ENCODE results near the gene LRP5. TPM values are rescaled to one million over a fixed set of nuclear protein-coding genes. Genes with fewer than 3 reads are reported as not detected.
A peak's percentile ranks its signal among the peaks of the same experiment; 100 is the strongest.

The LRP5 gene
- total and polyA plus RNA-seq, 3 donors from 2014 or later: 15.7 to 21.3 (median 20.6) TPM

- TF ChIP-seq CTCF (IDR thresholded peaks at IDR 0.05) (no peak), POLR2A (IDR thresholded peaks at IDR 0.05) (no peak)
- WGBS, 2 donors: 22 to 67% methylated on average over 1 of the region's 1 CpG
- H3K9me3 ChIP-seq: no peaks in the 10 kb centered on the region
- H3K27me3 ChIP-seq: no peaks in the 10 kb centered on the region
- peak overlapping the region in 1 of 2 donors; percentile 26 for H3K27ac ChIP-seq
- H3K36me3 ChIP-seq (ENCODE audit: low read depth, missing control alignments): no peaks in the 10 kb centered on the region
- intact Hi-C loops (cut with DNase I; ENCODE audit: low total_unique reads): no loop called here
- H3K4me3 ChIP-seq: no peak overlapping the region
- DNase-seq: peak; percentile 80
- peaks cover 38% of the 10 kb centered on the region for H3K4me1 ChIP-seq
Measured at GRCh38 chr11:68463714-68464113, 151.3 kb downstream of the LRP5 start.

- Histone ChIP-seq H3K4me3 (no peak overlapping the region), H3K27ac (no peak overlapping the region), H3K36me3 (ENCODE audit: low read depth, missing control alignments) (no peaks in the 10 kb centered on the region), H3K4me1 (peaks cover 62% of the 10 kb centered on the region), H3K9me3 (no peaks in the 10 kb centered on the region), H3K27me3 (no peaks in the 10 kb centered on the region)
- intact Hi-C loops (cut with DNase I; ENCODE audit: low total_unique reads): no loop called here
- DNase-seq: no peak
- TF ChIP-seq CTCF (IDR thresholded peaks at IDR 0.05) (no peak), POLR2A (IDR thresholded peaks at IDR 0.05) (no peak)
- 79 to 80% methylated on average over 8 of the region's 8 CpGs for WGBS, 2 donors
Measured at GRCh38 chr11:68467201-68467834, 154.9 kb downstream of the LRP5 start.

- Histone ChIP-seq H3K4me3 (no peak overlapping the region), H3K27ac (no peak overlapping the region), H3K4me1 (peaks cover 53% of the 10 kb centered on the region), H3K9me3 (no peaks in the 10 kb centered on the region), H3K36me3 (ENCODE audit: low read depth, missing control alignments) (no peaks in the 10 kb centered on the region), H3K27me3 (no peaks in the 10 kb centered on the region)
- intact Hi-C loops (cut with DNase I; ENCODE audit: low total_unique reads): no loop called here
- WGBS, 2 donors: 59 to 70% methylated on average over 3 of the region's 3 CpGs
- no peak for TF ChIP-seq POLR2A (IDR thresholded peaks at IDR 0.05)
- no peak for TF ChIP-seq CTCF (IDR thresholded peaks at IDR 0.05)
- no peak for DNase-seq
Measured at GRCh38 chr11:68468217-68468828, 155.9 kb downstream of the LRP5 start.

- no peaks in the 10 kb centered on the region for H3K9me3 ChIP-seq
- no peaks in the 10 kb centered on the region for H3K36me3 ChIP-seq (ENCODE audit: low read depth, missing control alignments)
- no peaks in the 10 kb centered on the region for H3K27me3 ChIP-seq
- H3K4me1 ChIP-seq: peaks cover 45% of the 10 kb centered on the region
- no peak overlapping the region for H3K27ac ChIP-seq
- no peak for TF ChIP-seq CTCF (IDR thresholded peaks at IDR 0.05)
- TF ChIP-seq POLR2A (IDR thresholded peaks at IDR 0.05): no peak
- 25 to 49% methylated on average over 2 of the region's 2 CpGs for WGBS, 2 donors
- H3K4me3 ChIP-seq: no peak overlapping the region
- no peak for DNase-seq
- intact Hi-C loops (cut with DNase I; ENCODE audit: low total_unique reads): no loop called here
Measured at GRCh38 chr11:68469122-68469521, 156.7 kb downstream of the LRP5 start.

- no peaks in the 10 kb centered on the region for H3K9me3 ChIP-seq
- WGBS, 2 donors: 22 to 50% methylated on average over 1 of the region's 1 CpG
- TF ChIP-seq CTCF (IDR thresholded peaks at IDR 0.05): no peak
- no peak for TF ChIP-seq POLR2A (IDR thresholded peaks at IDR 0.05)
- no peak overlapping the region for H3K4me3 ChIP-seq
- H3K4me1 ChIP-seq: peaks cover 40% of the 10 kb centered on the region
- no peak overlapping the region for H3K27ac ChIP-seq
- H3K36me3 ChIP-seq (ENCODE audit: low read depth, missing control alignments): no peaks in the 10 kb centered on the region
- intact Hi-C loops (cut with DNase I; ENCODE audit: low total_unique reads): no loop called here
- DNase-seq: no peak
- H3K27me3 ChIP-seq: no peaks in the 10 kb centered on the region
Measured at GRCh38 chr11:68469642-68470041, 157.3 kb downstream of the LRP5 start.

Measured in testis (tissue), 3 donors.